HG02885 (cell line): ENCODE measurements around the gene NAP1L4.
"Not testable (repeated sequence)": the region's sequence is repeated elsewhere in the genome, so short reads cannot be mapped to it uniquely, and the experiment has no call there.

Experiments used
- ATAC-seq: cut with Tn5 transposase; IDR thresholded peaks from one replicate; pipeline ENCODE4 v1.9.1; 2021; ENCODE audit warnings: mild to moderate bottlenecking; ENCODE audit not compliant: unreplicated experiment, poor library complexity

The NAP1L4 gene

DNA sequence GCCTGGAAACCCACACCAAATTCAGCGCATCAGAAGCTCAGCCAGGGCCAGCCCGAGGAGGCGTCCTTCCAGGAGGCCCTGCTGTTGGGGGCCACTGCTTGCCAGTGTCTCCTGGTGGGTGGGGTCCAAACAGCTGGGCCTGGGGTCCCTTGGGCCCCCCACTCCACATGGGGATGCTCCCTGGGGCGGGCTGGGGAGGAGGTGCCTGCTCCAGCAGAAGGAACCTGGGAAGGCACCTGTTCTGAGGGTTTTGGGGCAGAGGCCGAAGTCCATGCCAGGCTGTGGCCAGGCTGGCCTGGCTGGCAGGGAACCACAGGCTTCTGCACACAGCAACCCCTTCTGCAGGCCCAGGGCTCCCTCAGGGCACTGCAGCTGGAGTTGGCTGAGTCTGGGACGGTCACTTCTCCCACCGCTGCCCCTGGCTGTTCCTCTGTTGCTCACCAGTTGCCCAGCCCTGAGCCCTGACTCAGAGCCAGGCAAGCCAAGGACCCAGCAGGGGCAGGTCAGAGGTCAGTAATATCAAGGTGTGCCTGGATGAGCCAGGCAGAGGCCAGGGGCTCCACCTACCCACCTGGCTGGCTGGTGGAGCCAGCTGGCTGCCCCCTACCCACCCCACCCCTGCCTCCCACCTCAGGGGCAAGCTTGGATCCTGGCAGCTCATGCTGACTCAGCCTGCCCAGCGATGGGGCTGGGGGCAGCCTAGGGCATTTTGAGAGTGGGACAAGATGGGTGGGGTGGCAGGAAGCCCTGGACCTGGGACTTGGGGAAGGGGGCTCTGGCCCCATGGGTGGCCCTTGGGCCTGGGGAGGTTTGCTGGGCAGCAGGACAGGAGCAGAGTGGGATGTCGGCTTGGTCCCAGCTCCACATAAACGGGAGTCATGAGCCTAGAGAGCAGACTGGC lies 51.0 kb downstream of the NAP1L4 start:
- no peak for ATAC-seq

DNA sequence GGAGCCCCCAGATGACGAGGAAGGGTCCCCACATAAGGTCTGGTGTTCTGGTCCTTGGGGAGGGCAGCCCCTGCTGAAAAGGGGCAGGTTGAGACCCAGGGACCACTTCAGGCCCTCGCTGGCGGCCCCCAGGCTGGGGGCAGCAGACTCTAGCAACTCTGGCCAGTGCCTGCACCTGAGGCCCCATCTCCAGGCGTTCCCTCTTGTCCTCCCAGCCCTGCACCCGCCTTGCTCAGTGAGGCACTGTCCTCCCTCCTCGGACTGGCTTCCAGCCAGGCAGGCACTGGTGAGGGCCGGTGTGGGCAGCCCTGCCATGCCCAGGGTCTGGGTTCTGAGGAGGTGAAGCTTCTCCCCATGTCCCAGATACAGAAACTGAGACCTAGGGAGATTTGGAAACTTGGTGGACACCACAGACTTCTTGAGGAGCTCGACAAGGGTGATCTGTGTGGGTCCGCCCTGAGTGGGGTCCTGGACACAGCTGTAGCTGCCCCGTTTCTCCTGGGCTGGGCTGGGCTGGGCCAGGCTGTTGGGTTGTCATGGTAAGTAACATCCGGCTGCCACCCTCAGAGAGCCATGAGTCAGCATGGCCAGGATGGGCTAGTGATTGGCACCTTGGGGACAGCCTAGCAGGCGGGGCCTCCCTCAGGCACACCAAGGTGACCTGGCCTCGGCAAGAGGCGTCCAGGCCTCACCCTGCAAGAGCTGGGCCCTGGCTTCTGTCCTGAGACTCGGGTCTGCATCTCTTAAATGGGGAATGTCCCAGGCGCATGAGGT lies 51.8 kb downstream of the NAP1L4 start:
- no peak for ATAC-seq

DNA sequence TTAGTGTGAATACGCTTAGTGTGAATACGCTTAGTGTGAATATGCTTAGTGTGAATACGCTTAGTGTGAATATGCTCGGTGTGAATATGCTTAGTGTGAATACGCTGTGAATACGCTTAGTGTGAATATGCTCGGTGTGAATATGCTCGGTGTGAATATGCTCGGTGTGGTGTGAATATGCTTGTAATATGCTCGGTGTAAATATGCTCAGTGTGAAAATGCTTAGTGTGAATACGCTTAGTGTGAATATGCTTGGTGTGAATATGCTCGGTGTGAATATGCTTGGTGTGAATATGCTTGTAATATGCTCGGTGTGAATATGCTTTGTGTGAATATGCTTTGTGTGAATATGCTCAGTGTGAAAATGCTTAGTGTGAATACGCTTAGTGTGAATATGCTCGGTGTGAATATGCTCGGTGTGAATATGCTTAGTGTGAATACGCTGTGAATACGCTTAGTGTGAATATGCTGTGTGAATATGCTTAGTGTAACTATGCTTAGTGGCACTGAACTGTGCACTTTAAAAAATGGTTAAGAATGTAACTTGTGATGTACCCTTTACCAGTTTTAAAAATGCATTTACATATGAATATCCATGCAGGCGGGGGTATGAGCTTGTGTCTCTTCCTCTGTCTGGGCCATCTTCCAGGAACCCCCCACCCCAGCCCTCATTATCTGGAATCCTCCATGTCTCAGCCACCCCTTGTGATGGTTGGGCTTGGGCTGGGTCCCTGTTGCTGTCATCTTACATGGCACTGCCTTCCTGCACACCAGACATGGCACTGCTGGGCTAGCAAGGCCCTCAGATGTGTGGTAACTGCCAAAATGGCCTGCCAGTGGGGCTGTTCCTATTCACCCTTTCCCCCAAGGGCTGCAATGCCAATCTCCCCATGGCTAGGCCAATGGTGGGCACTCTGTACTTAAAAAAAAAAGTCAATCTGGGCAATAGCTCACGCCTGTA lies 53.4 kb downstream of the NAP1L4 start:
- ATAC-seq, result not testable (repeated sequence)

DNA sequence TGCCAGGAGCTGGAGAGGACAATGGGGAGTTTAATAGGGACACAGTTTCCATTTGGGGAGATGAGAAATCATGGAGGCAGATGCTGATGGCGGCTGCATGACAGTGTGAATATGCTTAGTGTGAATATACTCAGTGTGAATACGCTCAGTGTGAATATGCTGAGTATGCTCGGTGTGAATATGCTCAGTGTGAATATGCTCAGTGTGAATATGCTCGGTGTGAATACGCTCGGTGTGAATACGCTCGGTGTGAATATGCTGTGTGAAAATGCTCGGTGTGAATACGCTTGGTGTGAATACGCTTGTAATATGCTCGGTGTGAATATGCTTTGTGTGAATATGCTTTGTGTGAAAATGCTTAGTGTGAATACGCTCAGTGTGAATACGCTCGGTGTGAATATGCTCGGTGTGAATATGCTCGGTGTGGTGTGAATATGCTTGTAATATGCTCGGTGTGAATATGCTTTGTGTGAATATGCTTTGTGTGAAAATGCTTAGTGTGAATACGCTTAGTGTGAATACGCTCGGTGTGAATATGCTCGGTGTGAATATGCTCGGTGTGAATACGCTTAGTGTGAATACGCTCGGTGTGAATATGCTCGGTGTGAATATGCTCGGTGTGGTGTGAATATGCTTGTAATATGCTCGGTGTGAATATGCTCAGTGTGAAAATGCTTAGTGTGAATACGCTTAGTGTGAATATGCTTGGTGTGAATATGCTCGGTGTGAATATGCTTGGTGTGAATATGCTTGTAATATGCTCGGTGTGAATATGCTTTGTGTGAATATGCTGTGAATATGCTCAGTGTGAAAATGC lies 54.3 kb downstream of the NAP1L4 start:
- not testable (repeated sequence) for ATAC-seq

DNA sequence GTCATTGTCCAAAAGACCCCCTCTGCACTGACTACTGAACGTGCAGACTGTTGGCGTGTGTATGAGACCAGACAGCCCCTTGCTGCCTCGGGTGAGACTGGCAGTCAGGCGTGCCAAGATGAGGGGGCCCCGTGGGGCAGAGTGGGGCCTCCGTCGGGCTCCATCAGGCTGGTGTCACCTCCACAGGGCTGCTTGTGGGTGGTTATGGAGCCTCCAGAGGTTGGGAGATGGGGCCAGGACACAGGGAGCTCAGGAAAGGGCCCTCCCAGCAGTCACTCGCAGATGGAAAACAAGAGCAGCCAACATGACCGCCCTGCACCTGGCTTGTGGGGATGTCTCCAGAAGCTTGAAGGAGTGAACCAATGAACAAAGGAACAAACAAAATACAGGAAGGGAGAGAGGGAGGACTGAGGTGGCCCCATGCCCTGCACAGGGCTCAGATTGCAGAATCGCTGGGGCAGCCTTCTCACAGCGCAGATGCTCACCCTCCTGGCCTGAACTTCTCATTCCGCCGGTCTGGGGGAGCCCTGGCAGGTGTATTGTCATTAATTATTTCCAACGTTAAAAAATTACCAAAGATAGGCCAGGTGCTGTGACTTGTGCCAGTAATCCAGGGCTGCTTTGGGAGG lies 57.4 kb downstream of the NAP1L4 start:
- no peak for ATAC-seq

DNA sequence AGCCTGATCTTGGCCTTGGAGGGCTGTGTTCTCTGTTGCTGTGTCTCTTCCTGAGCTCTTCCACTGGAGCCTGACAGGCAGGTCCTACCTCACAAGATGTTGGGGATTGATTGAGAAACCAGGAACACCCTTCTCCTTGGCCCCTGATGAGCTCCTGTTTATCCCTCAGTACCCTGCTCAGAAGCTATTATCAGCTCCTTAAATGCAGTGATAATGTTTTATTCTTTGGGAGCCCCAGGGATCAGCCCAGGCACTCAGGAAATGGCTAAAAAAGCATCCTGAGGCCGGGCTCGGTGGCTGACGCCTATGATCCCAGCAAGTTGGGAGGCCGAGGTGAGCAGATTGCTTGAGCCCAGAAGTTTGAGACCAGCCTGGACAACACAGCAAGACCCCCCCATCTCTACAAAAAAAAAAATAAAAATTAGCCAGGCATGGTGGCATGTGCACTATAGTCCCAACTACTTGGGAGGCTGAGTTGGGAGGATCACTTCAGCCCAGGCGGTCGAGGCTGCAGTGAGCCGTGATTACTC lies 58.0 kb downstream of the NAP1L4 start:
- ATAC-seq, result no peak

DNA sequence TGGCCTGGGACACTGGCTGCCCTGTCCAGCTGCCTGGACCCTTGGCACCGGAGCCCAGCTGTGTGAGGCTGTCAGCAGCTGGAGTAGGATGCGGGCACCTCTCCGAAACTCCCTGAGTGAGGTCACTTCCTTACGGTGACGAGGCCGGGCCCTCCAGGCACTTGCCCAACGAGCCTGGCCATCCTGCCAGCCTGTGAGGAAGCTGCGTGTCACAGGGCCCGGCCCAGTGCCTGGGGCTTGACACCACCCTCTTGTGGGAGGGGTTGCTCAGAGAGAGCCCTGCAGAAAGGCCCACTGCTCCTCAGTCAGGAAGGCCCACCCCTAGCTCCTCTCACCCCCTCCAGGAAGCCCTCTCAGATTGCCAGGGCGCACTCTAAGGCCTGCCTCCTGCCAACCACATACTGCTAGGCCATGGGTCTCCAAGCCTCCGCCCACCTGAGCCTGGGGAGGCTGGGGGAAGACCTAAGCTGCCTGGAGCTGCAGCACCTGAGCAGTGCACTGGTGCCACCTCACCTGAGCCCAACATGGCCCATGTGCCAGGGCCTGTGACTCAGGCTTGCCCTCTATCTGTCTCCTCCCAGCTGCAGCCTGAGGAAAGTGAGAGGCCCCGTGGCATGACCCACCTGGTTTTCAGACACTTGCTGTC lies 58.6 kb downstream of the NAP1L4 start:
- ATAC-seq, result no peak

DNA sequence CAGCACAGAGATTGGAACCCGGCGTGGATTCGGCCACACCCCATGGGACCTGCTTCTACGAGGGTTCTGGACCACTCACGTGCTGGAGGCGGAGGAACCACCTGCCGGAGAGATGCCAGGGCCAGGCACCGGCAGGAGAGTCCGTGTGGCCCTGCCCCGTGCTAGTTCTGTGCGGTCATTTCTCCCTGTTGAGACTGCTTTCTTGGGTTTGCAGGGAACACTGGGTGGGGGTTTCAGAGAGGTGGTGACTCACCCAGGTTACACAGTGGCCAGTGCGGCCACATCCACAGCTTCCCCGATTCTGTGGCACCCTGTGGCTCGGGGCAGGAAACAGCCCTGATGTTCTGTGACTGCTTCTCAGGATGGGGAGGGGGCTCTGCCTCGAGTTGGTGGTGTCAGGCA lies 59.3 kb downstream of the NAP1L4 start:
- ATAC-seq, result no peak

DNA sequence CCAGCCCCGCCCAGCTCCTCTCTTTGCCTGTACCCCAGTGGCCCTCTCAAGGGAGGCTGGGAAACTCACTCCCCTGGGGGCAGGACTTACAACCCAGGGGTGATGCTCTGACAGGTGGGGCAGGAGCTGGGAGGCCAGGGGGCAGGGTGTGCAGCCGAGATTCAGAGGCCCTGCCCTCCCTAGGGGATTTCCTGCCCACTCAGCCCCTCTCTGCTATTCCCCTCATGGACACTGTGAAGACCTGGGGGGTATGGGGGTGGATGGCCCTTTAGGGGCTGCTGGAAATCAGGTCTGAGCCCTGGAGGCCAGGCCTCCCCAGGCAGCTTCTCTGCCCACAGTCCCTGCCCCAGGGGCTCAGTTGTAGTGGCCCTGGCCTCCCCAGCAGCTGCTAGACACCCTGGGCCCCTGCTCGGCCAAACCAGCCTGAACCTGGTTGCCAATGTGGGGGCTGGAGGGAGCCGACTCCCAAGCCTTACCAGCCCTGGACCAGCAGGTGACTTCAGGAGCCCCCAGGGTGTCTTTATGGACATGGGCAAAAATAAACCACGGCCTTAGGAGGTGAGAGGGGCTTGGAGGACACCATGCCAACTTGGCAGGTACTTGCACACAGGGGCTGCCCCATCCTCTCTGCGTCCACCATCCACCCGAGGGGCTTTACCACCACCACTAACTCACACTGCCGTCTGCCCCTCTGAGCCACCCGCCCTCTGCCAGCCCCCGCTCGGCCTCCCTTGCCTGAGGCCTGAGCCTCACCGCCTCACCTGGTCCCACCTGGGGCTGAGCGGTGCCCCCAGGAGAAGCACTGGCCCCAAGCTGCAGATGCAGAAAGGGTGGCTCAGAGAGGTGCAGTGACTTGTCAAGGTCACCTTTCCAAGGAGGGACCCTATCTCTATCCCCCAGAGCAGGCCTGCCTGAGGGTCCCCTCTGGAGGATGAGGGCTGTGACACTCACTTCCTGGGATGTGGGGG lies 60.1 kb downstream of the NAP1L4 start:
- no peak for ATAC-seq

DNA sequence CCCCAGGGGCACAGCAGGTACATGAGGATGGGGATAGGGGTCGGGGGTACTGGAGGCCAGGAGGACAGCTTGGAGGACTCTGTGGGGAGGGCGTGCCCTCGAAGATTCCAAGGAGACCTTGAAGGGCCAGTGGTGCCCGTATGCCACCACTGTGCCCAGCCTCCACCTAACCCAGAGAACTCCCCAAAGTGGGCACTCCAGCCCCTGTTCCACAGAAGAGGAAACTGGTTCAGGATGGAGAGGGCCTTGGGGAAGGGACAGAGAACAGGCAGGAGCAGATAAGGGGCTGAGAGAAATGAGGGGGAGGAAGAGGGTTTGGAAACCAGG lies 60.7 kb downstream of the NAP1L4 start:
- no peak for ATAC-seq

DNA sequence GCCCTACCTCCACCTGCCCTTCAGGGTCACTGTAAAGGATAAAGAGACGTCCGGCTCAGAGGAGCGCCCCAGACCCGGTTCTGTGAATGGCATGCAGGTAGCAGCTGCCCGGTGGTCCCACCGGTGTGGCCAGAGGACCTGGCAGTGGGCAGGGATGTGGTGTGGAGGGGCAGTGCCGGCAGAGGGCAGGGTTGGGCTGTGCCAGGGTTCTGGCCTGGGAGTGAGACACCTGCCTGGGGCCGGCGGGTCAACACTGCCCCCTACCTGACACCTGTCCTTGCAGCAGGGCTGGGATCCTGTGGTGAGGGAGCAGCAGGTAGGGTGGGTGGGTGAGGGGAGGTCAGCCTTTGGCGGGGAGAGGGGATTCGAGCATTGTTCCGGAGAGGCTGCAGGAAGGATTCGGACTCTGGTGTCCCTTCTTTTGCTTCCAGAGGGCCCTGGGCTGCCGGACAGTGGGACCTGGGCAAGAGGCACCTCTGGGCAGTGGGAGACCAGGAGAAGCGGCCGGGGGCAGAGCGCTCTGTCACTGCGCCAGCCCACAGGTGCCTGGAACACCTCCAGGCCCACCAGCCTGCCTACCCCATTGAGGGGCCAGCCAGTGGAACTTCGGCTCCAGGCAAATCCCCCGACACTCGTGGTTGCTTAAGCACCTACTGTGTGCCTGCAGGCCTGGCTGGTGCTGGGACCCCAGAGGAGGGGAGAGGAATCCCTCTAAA lies 61.3 kb downstream of the NAP1L4 start:
- peak; percentile 59 for ATAC-seq

DNA sequence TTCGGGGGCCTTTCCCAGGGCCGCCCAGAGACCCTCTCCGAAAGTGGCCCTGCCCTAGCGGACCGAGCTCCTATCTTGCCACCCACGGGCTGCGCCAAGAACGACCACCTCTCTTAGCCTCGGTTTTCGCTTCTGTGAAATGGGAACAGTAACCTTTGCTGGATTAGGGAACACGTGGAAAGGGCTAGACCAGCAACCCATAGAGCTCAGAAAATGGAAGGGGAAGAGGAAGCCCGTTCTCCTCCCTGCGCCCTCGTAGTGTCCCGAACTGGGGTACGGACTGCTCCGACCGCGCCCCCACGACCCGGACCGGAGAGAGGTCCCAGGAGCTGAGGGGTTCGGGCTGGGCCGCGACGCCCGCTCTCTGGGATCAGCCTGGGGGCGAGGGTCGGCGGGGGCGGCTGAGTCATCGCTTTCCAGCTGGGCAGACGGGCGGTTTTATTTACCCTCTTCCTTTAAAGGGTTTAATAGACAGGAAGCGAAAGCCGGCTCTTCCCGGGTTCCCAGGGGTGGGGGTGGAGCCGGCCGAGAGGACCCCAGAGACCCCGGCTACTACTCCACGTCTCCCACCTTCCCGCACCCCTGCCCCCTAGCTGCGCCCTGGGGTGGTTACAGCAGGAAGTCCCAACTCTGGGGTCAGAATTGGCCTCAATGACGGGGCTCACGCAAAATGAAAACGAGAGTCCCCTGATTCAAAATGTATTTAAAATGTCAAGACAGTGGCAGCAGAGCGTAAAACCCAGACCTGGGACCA lies 62.0 kb downstream of the NAP1L4 start:
- ATAC-seq, result peak; percentile 39

DNA sequence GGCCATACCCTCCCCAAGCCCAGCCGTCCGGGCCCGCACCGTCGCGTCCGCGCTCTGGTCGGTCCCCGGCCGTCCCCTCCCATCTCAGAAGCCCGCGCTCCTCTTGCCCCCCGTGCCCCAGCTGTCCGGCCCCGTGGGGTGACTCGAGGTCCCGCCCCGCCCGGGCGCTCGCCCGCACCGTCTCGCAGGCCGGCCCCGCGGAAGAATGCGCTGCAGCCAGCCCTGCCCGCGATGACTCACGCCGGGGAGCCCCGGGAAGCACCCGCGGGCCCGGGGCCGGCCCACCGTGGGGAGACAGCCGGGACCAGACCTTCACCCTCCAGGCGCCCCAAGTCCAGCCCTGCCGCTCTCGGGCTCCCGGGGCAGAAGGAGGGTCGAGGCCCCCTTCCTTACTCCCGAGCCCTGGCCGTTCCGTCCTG lies 62.6 kb downstream of the NAP1L4 start:
- no peak for ATAC-seq

DNA sequence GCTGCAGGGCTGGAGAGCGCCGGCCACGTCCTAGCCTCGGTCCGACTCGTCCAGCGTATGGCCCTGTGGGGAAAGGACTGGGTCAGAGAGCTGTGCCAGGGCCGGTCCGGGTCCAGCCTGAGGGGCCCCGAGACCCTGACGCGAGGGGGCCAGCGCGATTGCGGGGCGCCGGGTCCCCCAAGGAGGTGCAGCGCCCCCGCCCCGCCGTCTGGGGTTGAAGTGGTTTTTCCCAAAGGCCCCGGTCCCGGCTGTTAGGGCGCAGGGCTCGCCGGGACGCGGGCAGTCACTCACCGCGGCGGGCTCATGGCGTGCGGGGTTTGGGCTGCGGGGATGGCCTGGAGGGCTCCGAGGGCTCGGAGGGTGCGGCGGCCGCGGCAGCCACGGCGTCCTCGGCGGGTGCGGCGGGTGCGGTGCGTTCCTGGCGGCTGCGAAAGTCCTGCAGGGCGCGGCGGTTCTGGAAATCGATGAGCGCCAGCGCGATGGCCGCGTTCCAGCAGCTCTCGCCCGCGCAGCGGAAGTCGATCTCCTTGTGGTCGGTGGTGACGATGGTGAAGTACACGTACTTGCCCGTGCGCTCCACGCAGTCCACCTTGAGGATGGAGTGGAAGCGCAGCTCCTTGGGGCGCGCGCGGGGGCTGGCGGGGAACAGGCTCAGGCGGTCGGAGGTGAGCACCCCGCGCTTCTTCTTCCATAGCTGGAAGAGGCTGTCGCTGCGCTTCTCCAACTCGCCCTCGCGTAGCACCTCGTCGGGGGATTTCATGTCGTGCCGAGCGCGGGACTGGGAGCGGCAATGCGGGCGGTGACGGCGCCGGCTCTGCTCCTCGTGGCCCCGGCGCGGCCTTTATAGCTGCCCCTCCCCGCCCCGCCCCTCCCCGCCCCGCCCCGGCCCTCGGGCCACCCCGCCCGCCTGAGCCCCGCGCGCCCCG lies 63.3 kb downstream of the NAP1L4 start, which contains the start of gene PHLDA2:
TSS of gene PHLDA2 (minus strand) at position 816 of the 926 bp plus-strand sequence. CDS start at position 760, 56 bp downstream.
- ATAC-seq, result no peak
